H1 (cell line): ENCODE measurements around the gene NTN5. TPM values are rescaled to one million over a fixed set of nuclear protein-coding genes. Genes with fewer than 3 reads are reported as not detected.

ENCODE experiments used
- CTCF ChIA-PET: fragments of 300-600 bp; sonication (Branson Sonifier 250); formaldehyde crosslinking; loops from one replicate; lab custom pipeline; 2021; ENCODE audit not compliant: partially characterized antibody; lab: Charles Lee
- POLR2A ChIA-PET: fragments of 300-600 bp; sonication (Branson Sonifier 250); formaldehyde crosslinking; loops from one replicate; lab custom pipeline; 2021; ENCODE audit warnings: inconsistent platforms; ENCODE audit not compliant: partially characterized antibody; lab: Charles Lee
- DNase-seq, 2 experiments: peaks; one replicate each; pipeline versions ENCODE4 v3.0.0 to v3.0.0-alpha.2; 2010 to 2022; ENCODE audit warnings: low spot score in 2 of 2, low read depth in 1 of 2, mixed read lengths in 1 of 2
- FAIRE-seq: peaks from 2 replicates; lab custom pipeline; 2011; peaks lifted over from hg19 to GRCh38; lab: Jason Lieb, UNC
- H2AFZ ChIP-seq: 2 replicates; pipeline ENCODE4 v1.8.1; 2012; ENCODE audit warnings: low read length, inconsistent platforms
- H2AK5ac ChIP-seq: 2 replicates; pipeline ENCODE4 v1.6.1; 2013; ENCODE audit warnings: low read depth, low read length
- H2BK120ac ChIP-seq: replicated peaks from 2 replicates; pipeline ENCODE3; 2013; ENCODE audit warnings: low read depth, low read length, inconsistent platforms
- H2BK12ac ChIP-seq: 2 replicates; pipeline ENCODE4 v1.6.1; 2013; ENCODE audit warnings: low read depth, low read length
- H2BK15ac ChIP-seq: 2 replicates; pipeline ENCODE4 v1.6.1; 2013; ENCODE audit warnings: low read length
- H2BK20ac ChIP-seq: 2 replicates; pipeline ENCODE4 v1.6.1; 2013; ENCODE audit warnings: low read length
- H2BK5ac ChIP-seq: 2 replicates; pipeline ENCODE4 v1.6.1; 2013; ENCODE audit warnings: low read depth, low read length
- H3K14ac ChIP-seq: 2 replicates; pipeline ENCODE4 v1.6.1; 2013; ENCODE audit warnings: inconsistent platforms; ENCODE audit not compliant: insufficient read length
- H3K18ac ChIP-seq: 2 replicates; pipeline ENCODE4 v1.6.1; 2013; ENCODE audit warnings: low read length; ENCODE audit errors: extremely low read depth
- H3K23ac ChIP-seq: 2 replicates; pipeline ENCODE4 v1.6.1; 2013; ENCODE audit warnings: inconsistent platforms; ENCODE audit not compliant: insufficient read length
- H3K23me2 ChIP-seq: 2 replicates; pipeline ENCODE4 v1.6.1; 2013; ENCODE audit warnings: low read depth, low read length
- H3K27ac ChIP-seq: 2 replicates; pipeline ENCODE4 v1.6.1; 2011; ENCODE audit warnings: low read depth, low read length, inconsistent platforms
- H3K27me3 ChIP-seq, 4 experiments: replicated peaks in 1 of 4; 1 replicate in 1 of 4; 2 replicates in 3 of 4; pipeline versions ENCODE4 v1.6.1 to v1.8.1; 2011 to 2013; ENCODE audit warnings: low read length in 3 of 4, mild to moderate bottlenecking in 3 of 4, inconsistent platforms in 2 of 4, mixed read lengths in 2 of 4, moderate library complexity in 1 of 4; ENCODE audit not compliant: control insufficient read depth in 3 of 4, insufficient read depth in 3 of 4; ENCODE audit errors: extremely low read depth in 1 of 4
- H3K36me3 ChIP-seq, 4 experiments: 2 replicates each; pipeline versions ENCODE4 v1.6.1 to v1.8.1; 2011 to 2013; ENCODE audit warnings: mild to moderate bottlenecking in 4 of 4, low read length in 3 of 4, moderate library complexity in 2 of 4, control low read depth in 1 of 4, inconsistent platforms in 1 of 4; ENCODE audit not compliant: insufficient read depth in 4 of 4, control insufficient read depth in 2 of 4
- H3K4ac ChIP-seq: replicated peaks from 2 replicates; pipeline ENCODE3; 2013; ENCODE audit warnings: low read length, low read depth, mixed read lengths, inconsistent platforms; ENCODE audit not compliant: insufficient read length
- H3K4me1 ChIP-seq, 4 experiments: replicated peaks in 1 of 4; 1 replicate in 1 of 4; 2 replicates in 3 of 4; pipeline versions ENCODE4 v1.6.1 to v1.8.1; 2011 to 2013; ENCODE audit warnings: low read length in 3 of 4, inconsistent platforms in 2 of 4, mixed read lengths in 1 of 4; ENCODE audit not compliant: insufficient read depth in 4 of 4, control insufficient read depth in 3 of 4
- H3K4me2 ChIP-seq, 2 experiments: 2 replicates each; pipeline versions ENCODE4 v1.6.1 to v1.8.1; 2011 to 2013; ENCODE audit warnings: low read depth in 2 of 2, low read length in 2 of 2, control low read depth in 1 of 2, inconsistent platforms in 1 of 2, mild to moderate bottlenecking in 1 of 2; ENCODE audit not compliant: insufficient read depth in 1 of 2
- H3K4me3 ChIP-seq, 4 experiments: fragments of 200-600, 300-600 bp in 1 of 4; sonication (generic), shearing (Covaris generic), sonication (Bioruptor Twin) in 1 of 4; 2 replicates each; pipeline versions ENCODE4 v1.5.1 to v1.8.1; 2011 to 2016; ENCODE audit warnings: low read length in 4 of 4, low read depth in 3 of 4, control low read depth in 2 of 4, inconsistent platforms in 2 of 4, mild to moderate bottlenecking in 2 of 4, mixed read lengths in 1 of 4, moderate library complexity in 1 of 4; ENCODE audit not compliant: insufficient read depth in 2 of 4; ENCODE audit errors: extremely low read depth in 1 of 4
- H3K56ac ChIP-seq: replicated peaks from 2 replicates; pipeline ENCODE3; 2013; ENCODE audit warnings: low read depth, mild to moderate bottlenecking, mixed read lengths, low read length, inconsistent platforms; ENCODE audit not compliant: insufficient read length
- H3K79me1 ChIP-seq: 2 replicates; pipeline ENCODE4 v1.6.1; 2013; ENCODE audit warnings: low read depth, low read length, control low read depth
- H3K79me2 ChIP-seq, 2 experiments: 2 replicates each; pipeline versions ENCODE4 v1.6.1 to v1.8.1; 2012 to 2013; ENCODE audit warnings: low read length in 2 of 2, mild to moderate bottlenecking in 2 of 2, inconsistent platforms in 1 of 2; ENCODE audit not compliant: insufficient read depth in 2 of 2, control insufficient read depth in 1 of 2
- H3K9ac ChIP-seq, 4 experiments: replicated peaks in 1 of 4; 1 replicate in 1 of 4; 2 replicates in 3 of 4; pipeline versions ENCODE4 v1.6.1 to v1.8.1; 2011 to 2013; ENCODE audit warnings: low read depth in 3 of 4, low read length in 3 of 4, control low read depth in 2 of 4, mild to moderate bottlenecking in 2 of 4, moderate library complexity in 2 of 4, inconsistent platforms in 1 of 4; ENCODE audit errors: extremely low read depth in 1 of 4
- H3K9me3 ChIP-seq, 2 experiments: 2 replicates each; pipeline versions ENCODE4 v1.6.1 to v1.8.1; 2012 to 2013; ENCODE audit warnings: mild to moderate bottlenecking in 2 of 2, moderate library complexity in 2 of 2, control low read depth in 1 of 2, inconsistent platforms in 1 of 2, low read depth in 1 of 2, low read length in 1 of 2, mixed read lengths in 1 of 2; ENCODE audit not compliant: insufficient read depth in 2 of 2
- H4K20me1 ChIP-seq, 2 experiments: replicated peaks in 1 of 2; 2 replicates each; pipeline versions ENCODE3 to v1.8.1; 2011 to 2013; ENCODE audit warnings: inconsistent platforms in 2 of 2, low read length in 2 of 2, mild to moderate bottlenecking in 1 of 2; ENCODE audit not compliant: insufficient read depth in 2 of 2, control insufficient read depth in 1 of 2
- H4K5ac ChIP-seq: 2 replicates; pipeline ENCODE4 v1.6.1; 2013; ENCODE audit warnings: low read length, low read depth, mixed read lengths, inconsistent platforms; ENCODE audit not compliant: insufficient read length
- H4K8ac ChIP-seq: 2 replicates; pipeline ENCODE4 v1.8.0; 2013; ENCODE audit warnings: mild to moderate bottlenecking, moderate library complexity, low read length, inconsistent platforms; ENCODE audit not compliant: insufficient read depth; ENCODE audit errors: extremely low read depth
- H4K91ac ChIP-seq: replicated peaks from 2 replicates; pipeline ENCODE3; 2013; ENCODE audit warnings: low read length, mixed read lengths, inconsistent platforms; ENCODE audit not compliant: insufficient read length
- BCL11A ChIP-seq, 2 experiments: IDR thresholded peaks; one replicate each; pipeline ENCODE4 v1.6.1; 2011; ENCODE audit warnings: low read depth in 2 of 2, low read length in 2 of 2, mild to moderate bottlenecking in 2 of 2
- CBX5 ChIP-seq: fragments of 300-800, 300-1000 bp; sonication (generic); IDR thresholded peaks from 2 replicates; pipeline ENCODE4 v1.7.1; 2016; ENCODE audit warnings: antibody characterized with exemption, low read length, low read depth
- GTF2F1 ChIP-seq: IDR thresholded peaks from 2 replicates; pipeline ENCODE4 v1.6.1; 2012; ENCODE audit warnings: low read depth, low read length, improper control_type of control experiment, borderline replicate concordance
- POLR2A ChIP-seq, 2 experiments: IDR thresholded peaks; 1 replicate in 1 of 2; 2 replicates in 1 of 2; pipeline ENCODE4 v1.6.1; 2011; ENCODE audit warnings: low read depth in 2 of 2, low read length in 2 of 2, mild to moderate bottlenecking in 2 of 2; ENCODE audit errors: control extremely low read depth in 1 of 2
- POLR2AphosphoS5 ChIP-seq: IDR thresholded peaks from 2 replicates; pipeline ENCODE4 v1.6.1; 2011; ENCODE audit warnings: low read depth, low read length
- TAF1 ChIP-seq: IDR thresholded peaks from 2 replicates; pipeline ENCODE4 v1.6.1; 2011; ENCODE audit warnings: mild to moderate bottlenecking, low read depth, low read length
- TBP ChIP-seq: IDR thresholded peaks from 2 replicates; pipeline ENCODE4 v1.6.1; 2011; ENCODE audit warnings: low read depth, low read length, improper control_type of control experiment
- WGBS, 2 experiments: shearing (Covaris generic) in 1 of 2; methylation state at CpG; one replicate each; pipeline versions ENCODE4 v1.1.6 to v1.1.7; 2013 to 2015; ENCODE audit warnings: low lambda C conversion rate in 2 of 2, mixed read lengths in 2 of 2, inconsistent platforms in 1 of 2, low coverage in 1 of 2, missing lambda C conversion rate in 1 of 2; ENCODE audit not compliant: insufficient replicate concordance in 2 of 2, insufficient coverage in 1 of 2, insufficient read length in 1 of 2; ENCODE audit errors: extremely low coverage in 1 of 2, missing lambda C conversion rate in 1 of 2; 5-methylcytosine and 5-hydroxymethylcytosine counted together
- polyA plus RNA-seq, 7 experiments: library from polyadenylated mRNA; depleted of rRNA in 3 of 7; stranded (reverse) in 5 of 7; unstranded in 2 of 7; fragments of >200 nt in 5 of 7; fragments of 200-250 nt in 2 of 7; gene quantifications; 1 replicate in 5 of 7; 2 replicates in 1 of 7; 4 replicates in 1 of 7; pipeline versions ENCODE4 v1.2.1 to v1.2.3, GENCODE V29; 2011 to 2013; ENCODE audit warnings: missing spikeins in 2 of 7, mixed read lengths in 2 of 7
- total RNA-seq: library from RNA; stranded (reverse); fragmentation: NEBNext Ultra II Directional; extraction: Animal tissue kit (Norgen Biotek cat#: 25700); gene quantifications from 2 replicates; pipeline ENCODE4 v1.2.1, GENCODE V29; 2021

The NTN5 gene
- total and polyA plus RNA-seq, 2 of the 8 experiments (the other 6 are each of a cell fraction or from before 2014, with no cell fraction given): 0.47 to 0.85 TPM

DNA sequence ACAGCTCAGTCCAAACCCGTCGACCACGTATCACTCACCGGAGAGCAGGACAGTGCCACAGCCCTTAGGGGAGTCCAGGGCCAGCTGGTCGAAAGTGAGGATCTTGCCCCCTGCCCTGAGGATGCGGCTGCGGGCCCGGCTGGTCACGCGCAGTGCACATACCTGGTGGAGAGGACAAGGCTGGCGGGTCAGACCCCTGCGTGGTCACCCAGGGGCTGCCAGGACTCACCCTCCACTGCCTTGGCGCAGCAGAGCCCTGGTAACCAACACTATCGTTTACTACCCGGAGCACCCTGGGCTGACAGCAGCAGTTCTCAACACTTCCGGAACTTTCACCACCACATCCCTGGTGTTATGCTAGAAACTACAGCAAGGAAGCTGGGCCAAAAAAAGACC, 56.8 kb downstream of the NTN5 start:
- no peak overlapping the region for H2AK5ac ChIP-seq
- H3K14ac ChIP-seq: no peak overlapping the region
- H3K9ac ChIP-seq: peak overlapping the region in 3 of 4 experiments; percentile 13 to 26 (median 24); a peak in 3 of 7 replicates
- H2BK120ac ChIP-seq: no peak overlapping the region
- H3K27me3 ChIP-seq: no peaks in the 10 kb centered on the region
- H2BK5ac ChIP-seq: peak overlapping the region; percentile 88
- peaks cover 25 to 39% of the 10 kb centered on the region in 2 experiments for H4K20me1 ChIP-seq
- H2BK20ac ChIP-seq: no peak overlapping the region
- H3K4me3 ChIP-seq: no peak overlapping the region
- H3K9me3 ChIP-seq: no peaks in the 10 kb centered on the region
- H3K56ac ChIP-seq: no peak overlapping the region
- no peak overlapping the region for H3K23ac ChIP-seq
- no peak overlapping the region for H3K18ac ChIP-seq
- DNase-seq (no peak), FAIRE-seq (no peak)
- peak overlapping the region; percentile 80 for H3K27ac ChIP-seq
- ChIA-PET POLR2A (interaction anchor here (0.9 to 30.9 kb wide), 25 partner anchors 3 to 258 kb away, joined by 3 to 788 read pairs (median 4); partner anchors contain the start of genes CA11, DBP, FAM83E and RPL18), CTCF (interaction anchor here (0.8 to 7.2 kb wide), 6 partner anchors 7 to 253 kb away, joined by 3 to 37 read pairs (median 6); partner anchors contain the start of gene SPACA4)
- H3K36me3 ChIP-seq: peaks cover 17 to 32% (median 21%) of the 10 kb centered on the region in 4 experiments
- H4K5ac ChIP-seq: no peak overlapping the region
- no peak overlapping the region; the same call in 1 of the 2 replicates for H2BK12ac ChIP-seq
- H2BK15ac ChIP-seq: no peak overlapping the region
- peaks cover 4% of the 10 kb centered on the region; the same call in 1 of the 2 replicates for H3K23me2 ChIP-seq
- H4K8ac ChIP-seq: no peak overlapping the region
- H2AFZ ChIP-seq: no peak overlapping the region
- H3K79me2 ChIP-seq: peaks cover 20 to 31% of the 10 kb centered on the region in 2 experiments
- H3K4ac ChIP-seq: no peak overlapping the region
- H3K79me1 ChIP-seq: peaks cover 4% of the 10 kb centered on the region; the same call in 1 of the 2 replicates
- peaks cover 3 to 45% (median 36%) of the 10 kb centered on the region in 4 experiments for H3K4me1 ChIP-seq
- 94% methylated on average over 16 of the region's 16 CpGs; no CpG with 5 or more reads in 1 of the 2 experiments for WGBS, 2 experiments
- peak overlapping the region; percentile 64 to 66; a peak in 2 of 4 replicates for H3K4me2 ChIP-seq
- no peak overlapping the region for H4K91ac ChIP-seq
- TF ChIP-seq GTF2F1 (no peak), CBX5 (no peak), POLR2A (IDR thresholded peaks at IDR 0.05; ENCODE audit: control extremely low read depth in 1 of 2, low read depth in 2 of 2, low read length in 2 of 2) (peak in 1 of 2 experiments; percentile 85; a peak in 2 of 3 replicates), POLR2AphosphoS5 (peak; percentile 94), BCL11A (IDR thresholded peaks at IDR 0.05; ENCODE audit: low read depth in 2 of 2, low read length in 2 of 2) (no peak), TBP (no peak), TAF1 (no peak)
